Measurements from ENCODE around the gene SOCS1.
A peak's percentile ranks its signal among the peaks of the same experiment; 100 is the strongest.
"Not testable (repeated sequence)": the region's sequence is repeated elsewhere in the genome, so short reads cannot be mapped to it uniquely, and the experiment has no call there.

SOCS1 gene

GRCh38 chr16:11255737-11256660, at the start of gene SOCS1:
SOCS1 (minus strand) TSS chr16:11256204; CDS start chr16:11255478, 726 bp downstream.
- peak; percentile 95 for DNase-seq

GRCh38 chr16:11303405-11304138, 47.6 kb upstream of the SOCS1 start:
- no peak for DNase-seq

GRCh38 chr16:11302977-11303376, 47.0 kb upstream of the SOCS1 start:
- no peak for DNase-seq

- no peak for DNase-seq
These were observed 45.9 kb upstream of the SOCS1 start for GRCh38 chr16:11301645-11302501.

GRCh38 chr16:11300560-11300892, 44.5 kb upstream of the SOCS1 start:
- no peak for DNase-seq

GRCh38 chr16:11299865-11300559, 44.0 kb upstream of the SOCS1 start:
- DNase-seq, result no peak

- DNase-seq, result not testable (repeated sequence)
These were observed 43.0 kb upstream of the SOCS1 start for GRCh38 chr16:11298950-11299547.

GRCh38 chr16:11298143-11298900, 42.3 kb upstream of the SOCS1 start:
- DNase-seq, result no peak

- peak; percentile 71 for DNase-seq
These were observed 41.6 kb upstream of the SOCS1 start for GRCh38 chr16:11297492-11298142.

- no peak for DNase-seq
These were observed 40.9 kb upstream of the SOCS1 start for GRCh38 chr16:11296706-11297491.

- no peak for DNase-seq
These were observed 40.3 kb upstream of the SOCS1 start for GRCh38 chr16:11296351-11296705.

- DNase-seq, result no peak
These were observed 39.7 kb upstream of the SOCS1 start for GRCh38 chr16:11295672-11296071.

- DNase-seq, result no peak
These were observed 36.2 kb upstream of the SOCS1 start for GRCh38 chr16:11292076-11292748.

- DNase-seq, result no peak
These were observed 35.2 kb upstream of the SOCS1 start for GRCh38 chr16:11291091-11291703.

GRCh38 chr16:11290102-11290893, 34.3 kb upstream of the SOCS1 start:
- no peak for DNase-seq

- not testable (repeated sequence) for DNase-seq
These were observed 33.7 kb upstream of the SOCS1 start for GRCh38 chr16:11289696-11290095.

GRCh38 chr16:11289202-11289601, 33.2 kb upstream of the SOCS1 start:
- DNase-seq, result no peak

- DNase-seq, result no peak
These were observed 29.8 kb upstream of the SOCS1 start for GRCh38 chr16:11285842-11286241.
